GM19438 (cell line): ENCODE data around the gene OR7A10.

Source experiments
- ATAC-seq: cut with Tn5 transposase; IDR thresholded peaks from one replicate; pipeline ENCODE4 v1.9.1; 2021; ENCODE audit warnings: low read depth; ENCODE audit not compliant: unreplicated experiment

Gene OR7A10

DNA sequence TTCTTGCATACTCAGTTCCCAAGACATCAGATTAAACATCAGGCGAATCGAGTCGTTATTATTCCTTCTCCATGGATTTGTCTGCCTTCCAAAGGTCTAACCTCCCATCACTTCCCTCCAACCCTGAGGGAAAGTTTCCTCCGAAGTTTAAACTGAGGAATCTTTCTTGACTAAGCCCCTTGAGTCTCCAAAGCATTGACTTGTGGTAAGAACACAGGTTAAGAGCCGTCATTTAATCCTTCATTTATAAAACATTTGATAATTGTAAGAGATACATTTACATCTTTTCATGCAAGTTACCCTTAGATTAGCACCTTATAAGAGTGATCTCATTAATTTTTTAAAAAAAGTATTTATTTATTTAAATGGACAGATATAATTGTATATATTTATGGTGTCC, at the start of gene OR7A10:
Gene OR7A10 (minus strand): TSS at position 101 of the 400 bp plus-strand sequence. CDS start 7,045 bp downstream, outside the sequence.
- ATAC-seq = no peak

DNA sequence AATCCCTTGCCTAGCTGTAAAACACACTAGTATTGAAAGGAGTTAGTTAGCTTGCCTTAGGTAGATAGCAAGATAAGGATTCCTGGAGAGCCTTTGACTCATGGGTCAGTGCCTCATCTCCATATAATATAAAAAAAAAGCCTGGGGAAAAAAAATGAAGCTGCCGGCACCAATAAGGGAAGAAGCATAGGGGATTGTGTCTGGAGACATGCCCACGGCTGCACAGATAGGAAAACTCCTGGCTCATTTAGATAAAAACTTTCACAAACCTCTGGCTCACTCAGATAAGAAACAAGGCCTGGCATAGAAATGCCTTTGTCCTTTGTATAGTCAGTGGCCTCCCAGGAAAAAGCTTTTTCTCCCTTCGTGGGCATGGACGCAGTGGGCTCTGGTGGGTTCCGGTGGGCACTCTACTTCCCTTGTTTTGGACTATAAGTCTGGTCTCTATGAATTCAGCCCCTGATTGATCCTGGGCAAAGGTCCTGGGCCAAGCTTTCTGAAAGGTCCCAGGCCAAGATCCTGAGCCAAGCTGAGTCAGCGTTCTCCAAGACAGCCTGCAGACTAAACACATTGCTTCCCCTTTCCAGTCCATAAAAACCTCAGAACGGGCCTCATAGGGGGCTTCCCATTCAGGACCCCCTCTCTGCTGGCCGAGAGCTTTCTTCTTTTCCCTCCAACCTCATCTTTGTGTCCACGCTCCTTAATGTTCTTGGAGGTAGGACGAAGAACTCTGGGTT, 42.1 kb upstream of the OR7A10 start:
- no peak for ATAC-seq

DNA sequence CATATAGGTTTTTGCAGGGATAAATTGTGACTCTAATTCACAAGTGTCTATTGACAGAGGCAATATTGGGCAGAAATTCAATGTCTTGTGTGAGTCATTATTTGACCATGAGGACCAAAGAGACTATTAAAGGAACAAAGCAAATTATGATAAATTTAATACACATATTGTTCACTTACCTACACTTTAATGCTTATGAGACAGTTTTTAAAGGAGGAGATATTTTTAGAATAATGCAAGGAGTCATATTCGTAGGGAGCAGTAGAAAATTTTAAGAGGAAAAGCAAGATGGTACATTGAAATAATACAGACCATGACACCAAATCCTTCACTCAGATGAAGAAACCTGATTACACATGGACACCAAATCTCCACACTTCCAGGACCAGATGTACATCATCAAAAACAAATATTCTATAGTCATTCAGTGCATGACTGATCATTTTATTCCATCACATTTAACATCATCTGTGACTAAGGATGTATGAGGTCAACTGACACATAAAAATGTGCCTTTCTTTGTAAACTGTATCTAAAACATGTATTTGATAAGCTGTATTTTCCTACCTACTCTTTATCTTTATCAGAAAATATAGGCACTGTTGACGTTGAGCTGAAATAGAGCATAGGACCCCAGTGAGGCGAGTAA, 41.4 kb upstream of the OR7A10 start:
- ATAC-seq = no peak

DNA sequence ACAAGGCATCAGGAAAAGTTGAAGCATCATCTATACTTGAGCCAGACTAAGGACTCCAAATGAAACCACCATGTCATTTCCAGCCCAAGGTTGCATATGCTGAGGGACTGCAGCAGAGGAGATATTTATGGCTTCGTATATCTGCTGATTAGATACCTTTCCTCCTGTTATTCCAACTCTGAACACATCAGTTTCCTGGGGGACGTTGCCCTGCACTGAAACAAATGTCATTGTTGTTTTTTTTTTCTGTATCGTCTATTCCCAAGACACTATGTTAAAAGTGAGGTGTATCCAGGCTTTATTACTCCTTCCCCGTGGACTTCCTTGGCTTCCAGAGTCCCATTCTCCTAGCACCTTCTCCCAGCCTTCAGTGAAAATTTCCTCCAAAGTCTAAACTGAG, 37.3 kb upstream of the OR7A10 start, which contains the start of gene OR7A17:
Gene OR7A17 (minus strand): TSS at position 101 of the 400 bp plus-strand sequence. CDS start 4,777 bp downstream, outside the sequence.
- ATAC-seq = no peak

DNA sequence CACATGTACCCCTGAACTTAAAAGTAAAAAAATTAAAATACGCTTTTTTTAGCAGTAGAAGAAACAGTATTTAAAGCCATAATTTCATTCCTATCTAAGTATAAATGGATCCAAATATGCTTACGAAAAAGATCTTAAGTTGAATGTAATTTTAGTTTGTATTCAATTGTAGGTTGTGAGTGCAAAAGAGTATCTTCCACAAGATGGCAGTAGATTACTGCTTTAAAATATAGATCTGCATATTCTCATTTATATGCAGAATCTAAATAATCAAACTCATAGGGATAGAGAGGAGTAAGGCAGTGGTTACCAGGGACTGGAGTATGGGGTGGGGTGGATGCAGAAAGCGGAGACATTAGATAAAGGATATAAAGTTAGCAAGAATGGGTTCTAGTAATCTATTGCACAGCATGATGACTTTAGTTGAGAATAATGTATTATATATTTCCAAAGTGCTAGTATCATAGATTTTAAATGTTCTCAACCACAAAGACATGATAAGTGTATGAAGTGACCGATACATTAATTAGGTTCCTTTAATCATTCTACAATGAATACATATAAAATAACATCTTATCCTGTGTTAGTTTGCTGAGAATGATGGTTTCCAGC, 23.0 kb upstream of the OR7A10 start:
- ATAC-seq = no peak

DNA sequence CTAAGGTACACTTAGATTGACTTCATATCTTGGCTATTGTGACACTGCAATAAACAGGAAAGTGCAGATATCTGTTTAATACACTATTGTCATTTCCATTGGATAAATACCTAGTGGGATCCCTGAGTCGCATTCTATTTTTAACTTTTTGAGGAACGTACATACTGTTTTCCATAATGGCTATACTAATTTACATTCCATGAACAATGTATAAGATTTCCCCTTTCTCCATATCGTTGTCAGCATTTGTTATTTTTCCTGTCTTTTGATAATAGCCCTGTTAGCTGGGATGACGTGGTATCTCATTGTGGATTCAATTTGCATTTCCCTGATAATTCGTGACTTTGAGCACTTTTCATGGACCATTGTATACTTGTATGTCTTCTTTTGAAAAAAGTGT, 19.8 kb upstream of the OR7A10 start:
- no peak for ATAC-seq

DNA sequence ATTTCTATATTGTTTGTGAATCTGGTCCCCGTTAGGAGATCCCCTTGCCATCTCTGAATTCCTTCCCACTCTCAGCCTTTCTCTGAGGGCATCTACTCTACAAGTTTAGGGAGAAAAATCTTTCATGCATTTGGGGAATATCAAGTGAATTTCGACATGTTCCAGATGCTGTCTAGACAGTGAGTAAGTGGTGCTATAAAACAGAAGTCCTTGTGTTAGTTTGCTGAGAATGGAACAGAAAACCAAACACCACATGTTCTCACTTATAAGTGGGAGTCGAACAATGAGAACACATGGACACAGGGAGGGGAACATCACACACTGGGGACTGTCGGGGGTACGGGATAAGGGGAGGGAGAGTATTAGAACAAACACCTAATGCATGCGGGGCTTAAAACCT, 5.1 kb downstream of the OR7A10 start:
- no peak for ATAC-seq

DNA sequence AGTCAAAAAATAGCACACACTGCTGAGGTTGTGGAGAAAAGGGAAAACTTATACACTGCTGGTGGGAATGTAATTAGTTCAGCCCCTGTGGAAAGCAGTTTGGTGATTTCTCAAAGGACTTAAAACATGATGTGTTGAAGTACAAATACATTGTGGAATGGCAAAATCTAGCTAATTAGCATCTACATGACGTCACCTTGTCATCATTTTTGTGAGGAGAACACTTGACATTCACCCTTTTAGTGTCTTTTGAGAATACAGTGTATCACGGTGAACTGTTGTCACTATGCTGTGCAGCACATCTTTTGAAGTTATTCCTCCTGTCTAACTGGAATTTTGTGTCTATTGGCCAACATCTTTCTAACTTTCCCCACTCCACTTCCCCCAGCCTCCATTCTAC, 5.6 kb downstream of the OR7A10 start:
- no peak for ATAC-seq

DNA sequence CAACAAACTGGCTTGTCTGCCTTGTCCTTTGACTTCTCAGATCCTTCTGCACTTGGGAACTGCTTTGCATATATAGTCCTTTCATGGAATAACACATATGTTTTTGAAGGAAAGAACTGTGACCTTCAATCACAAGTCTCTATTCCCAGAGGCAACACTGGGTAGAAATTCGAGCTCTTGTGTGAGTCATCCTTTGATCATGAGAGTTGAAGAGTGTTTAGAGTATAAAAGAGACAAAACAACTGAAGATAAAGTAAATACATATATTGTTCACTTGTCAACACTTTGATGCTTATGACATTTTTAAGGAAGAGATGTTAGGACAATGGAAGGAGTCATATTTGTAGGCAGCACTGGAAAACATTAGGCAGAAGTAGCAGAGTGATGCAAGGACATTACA, 8.5 kb downstream of the OR7A10 start:
- no peak for ATAC-seq

DNA sequence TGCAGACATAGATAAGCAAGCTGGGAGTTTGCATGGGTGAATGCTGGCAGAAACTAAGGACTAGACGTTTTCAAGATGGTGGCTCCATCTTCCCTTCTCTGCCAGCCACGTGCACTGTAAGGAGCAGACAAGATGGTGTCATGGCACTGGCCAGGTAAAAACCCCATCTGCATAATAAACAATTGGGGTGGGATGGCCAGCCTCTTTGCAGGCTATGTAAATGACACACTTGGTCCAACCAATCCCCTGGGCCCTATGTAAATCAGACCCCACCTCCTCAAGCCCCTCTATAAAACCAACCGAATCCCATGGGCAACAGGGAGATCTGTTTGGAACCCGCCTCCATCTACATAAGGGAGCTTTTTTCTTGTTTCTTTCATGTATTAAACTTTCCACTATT, 11.3 kb downstream of the OR7A10 start:
- no peak for ATAC-seq

DNA sequence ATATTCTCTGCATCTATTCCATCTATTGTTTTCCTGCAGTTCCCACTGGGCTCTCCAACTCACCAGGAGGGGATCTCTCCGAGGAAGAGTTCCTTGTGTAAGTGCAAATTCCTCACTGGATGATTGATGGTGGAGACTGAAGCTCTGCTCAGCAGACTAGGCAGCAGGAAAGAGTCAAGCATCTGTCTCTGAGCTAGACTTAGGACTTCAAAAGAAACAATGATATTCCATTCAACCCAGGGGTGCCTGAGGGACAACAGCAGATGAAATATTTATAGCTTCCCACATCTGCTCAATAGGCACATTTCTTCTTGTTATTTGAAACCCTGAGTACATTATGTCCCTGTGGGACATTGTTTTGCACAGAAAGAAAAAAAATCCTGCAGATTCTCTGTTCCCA, 13.7 kb downstream of the OR7A10 start, which contains the start of the genes OR7A5 and OR7C1:
Gene OR7A5 (minus strand): TSS at position 175 of the 400 bp plus-strand sequence. CDS start 6,944 bp downstream, outside the sequence.
Gene OR7C1 (minus strand): TSS at position 175 of the 400 bp plus-strand sequence. CDS start 35,049 bp downstream, outside the sequence.
- ATAC-seq = no peak

DNA sequence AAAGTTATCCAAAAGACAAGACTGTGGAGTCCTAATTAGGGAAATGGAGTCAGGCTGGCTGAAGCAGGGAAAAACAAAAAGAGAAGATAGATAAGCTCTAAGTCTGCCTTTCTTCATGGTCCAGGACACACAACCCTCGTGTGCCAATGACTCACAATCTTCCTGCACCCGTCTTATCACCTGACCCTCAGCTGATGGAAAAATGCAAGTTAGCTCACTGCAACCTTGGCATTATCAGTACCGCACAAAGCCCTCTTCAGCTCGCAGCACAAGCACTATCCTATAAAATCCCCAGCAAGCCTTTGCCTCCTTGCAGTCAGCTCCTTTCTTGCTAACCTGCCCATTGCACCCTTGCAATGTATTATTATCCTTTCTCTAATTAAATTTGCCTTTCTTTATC, 18.0 kb downstream of the OR7A10 start:
- ATAC-seq = no peak

DNA sequence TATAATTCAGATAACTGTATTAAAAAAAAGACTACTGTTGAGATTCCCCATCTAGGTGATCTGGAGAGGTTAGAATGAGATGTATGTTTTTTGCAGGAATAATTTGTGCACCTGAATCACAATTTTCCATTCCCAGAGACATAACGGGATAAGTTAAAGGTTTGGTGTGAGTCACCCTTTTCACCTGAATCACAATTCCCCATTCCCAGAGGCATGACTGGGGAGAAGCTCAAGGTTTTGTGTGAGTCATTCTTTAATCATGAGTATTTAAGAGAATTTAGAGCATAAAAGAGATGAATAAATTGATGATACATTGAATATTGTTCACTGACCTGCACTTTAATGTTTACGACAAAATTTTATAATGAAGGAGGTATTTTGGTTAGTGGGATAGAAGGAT, 22.7 kb downstream of the OR7A10 start:
- ATAC-seq = no peak

DNA sequence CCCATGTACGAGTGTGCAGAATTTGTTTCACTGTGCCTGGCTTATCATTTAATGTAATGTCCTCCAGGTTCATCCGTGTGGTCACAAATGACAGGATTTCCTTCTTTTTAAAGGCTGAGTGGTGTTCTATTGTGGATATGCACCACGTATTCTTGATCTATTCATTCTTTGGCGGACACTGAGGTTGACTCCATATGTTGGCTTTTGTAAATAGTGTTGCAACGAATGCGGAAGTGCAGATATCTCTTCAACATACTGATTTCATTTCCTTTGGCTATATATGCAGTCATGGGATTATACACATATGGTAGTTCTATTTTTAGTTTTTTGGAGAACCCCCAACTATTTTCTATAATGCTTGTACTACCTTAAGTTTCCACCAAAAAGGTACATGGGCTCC, 26.8 kb downstream of the OR7A10 start:
- no peak for ATAC-seq

DNA sequence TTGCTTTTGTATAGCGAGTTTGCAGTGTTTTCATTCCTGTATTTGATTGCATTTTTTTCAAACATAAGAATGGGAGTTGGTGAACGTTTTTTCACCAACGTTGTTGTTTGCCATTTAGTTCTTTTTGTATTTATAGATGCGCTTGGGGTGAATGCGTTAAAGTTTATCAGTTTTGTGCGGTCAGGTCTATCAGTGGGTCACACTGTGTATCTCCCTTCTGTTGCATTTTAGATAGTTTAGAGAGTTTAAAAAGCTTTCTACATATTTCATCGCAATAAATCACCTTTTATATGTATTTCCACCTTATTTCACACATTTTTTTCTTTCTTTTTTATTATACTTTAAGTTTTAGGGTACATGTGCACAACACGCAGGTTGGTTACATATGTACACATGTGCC, 30.1 kb downstream of the OR7A10 start:
- no peak for ATAC-seq

DNA sequence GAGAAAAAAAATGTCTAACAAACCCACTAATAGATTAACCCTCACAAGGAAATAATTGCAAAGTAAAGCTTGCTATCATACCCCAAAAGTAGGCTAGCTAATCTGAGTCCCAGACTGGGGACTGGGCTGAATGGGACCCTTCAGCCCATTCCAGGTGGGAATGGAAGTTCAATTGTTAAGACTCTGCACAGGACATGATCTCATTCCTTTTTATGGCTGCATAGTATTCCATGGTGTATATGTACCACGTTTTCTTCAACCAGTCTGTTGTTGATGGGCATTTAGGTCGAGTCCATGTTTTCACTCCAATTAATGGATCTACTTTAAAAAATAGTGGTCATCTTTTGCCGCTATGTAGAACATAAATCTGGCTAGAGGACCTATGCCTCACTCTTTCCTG, 31.7 kb downstream of the OR7A10 start:
- ATAC-seq = no peak

DNA sequence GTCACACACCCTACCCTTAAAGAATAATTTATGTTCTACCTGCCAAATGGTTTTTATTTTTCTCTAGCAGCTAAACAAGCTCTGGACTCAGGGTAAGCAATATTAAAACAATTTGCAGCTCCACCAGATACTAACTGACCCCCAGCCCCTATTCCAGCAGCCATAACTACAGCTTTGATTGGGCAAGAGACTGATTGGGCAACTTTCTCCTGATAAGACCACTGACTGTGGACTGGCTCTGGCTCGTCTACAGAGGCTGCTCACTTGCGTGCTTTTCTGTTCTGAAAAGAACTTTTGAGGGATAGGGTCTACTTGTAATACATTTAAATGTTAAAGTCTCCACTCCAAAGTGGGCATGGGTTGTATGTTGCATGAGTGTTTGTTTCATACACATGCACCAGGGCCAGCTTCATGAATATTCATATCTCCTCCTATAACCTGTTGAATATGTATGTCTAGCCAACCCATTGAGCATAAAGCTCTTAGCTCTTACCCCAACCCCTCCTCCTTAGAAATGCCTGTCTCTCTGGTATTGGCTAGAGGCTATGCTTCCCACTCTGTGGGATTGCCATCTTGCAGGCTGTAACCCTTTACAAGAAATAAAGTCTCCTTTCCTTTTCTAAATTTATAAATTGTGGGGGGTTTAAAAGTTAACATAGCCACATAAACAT, 33.6 kb downstream of the OR7A10 start:
- no peak for ATAC-seq

DNA sequence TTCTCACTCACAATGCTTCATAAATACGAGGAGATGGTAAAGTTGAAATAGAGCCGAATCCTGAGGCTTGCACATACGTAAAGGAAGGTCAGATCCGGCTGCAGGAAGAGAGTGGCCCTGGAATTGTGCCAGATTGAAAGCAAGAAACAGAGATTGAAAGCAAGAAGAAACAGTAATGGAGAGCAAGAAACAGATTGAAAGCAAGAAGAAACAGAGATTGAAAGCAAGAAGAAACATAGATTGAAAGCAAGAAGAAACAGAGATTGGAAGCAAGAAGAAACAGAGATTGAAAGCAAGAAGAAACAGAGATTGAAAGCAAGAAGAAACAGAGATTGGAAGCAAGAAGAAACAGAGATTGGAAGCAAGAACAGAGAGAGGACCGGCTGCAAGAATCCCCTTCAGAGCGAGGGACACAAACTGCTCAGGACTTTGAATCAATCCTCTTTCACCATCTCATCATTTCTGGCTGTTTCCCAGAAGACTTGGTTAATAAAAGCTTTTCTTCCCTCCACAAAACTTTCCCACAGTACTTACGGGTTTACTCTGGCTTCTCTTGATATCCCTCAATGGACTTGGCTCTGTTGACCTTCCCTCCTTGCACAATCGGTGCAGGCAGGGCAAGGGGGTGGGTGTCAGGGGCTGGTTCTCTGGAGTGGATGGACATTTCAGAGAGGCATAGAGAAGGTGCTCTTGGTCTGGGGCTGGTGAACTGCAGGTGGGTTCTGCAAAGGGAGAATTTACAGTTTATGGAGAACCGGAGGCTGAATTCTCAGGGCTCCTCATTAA, 39.3 kb downstream of the OR7A10 start:
- no peak for ATAC-seq

DNA sequence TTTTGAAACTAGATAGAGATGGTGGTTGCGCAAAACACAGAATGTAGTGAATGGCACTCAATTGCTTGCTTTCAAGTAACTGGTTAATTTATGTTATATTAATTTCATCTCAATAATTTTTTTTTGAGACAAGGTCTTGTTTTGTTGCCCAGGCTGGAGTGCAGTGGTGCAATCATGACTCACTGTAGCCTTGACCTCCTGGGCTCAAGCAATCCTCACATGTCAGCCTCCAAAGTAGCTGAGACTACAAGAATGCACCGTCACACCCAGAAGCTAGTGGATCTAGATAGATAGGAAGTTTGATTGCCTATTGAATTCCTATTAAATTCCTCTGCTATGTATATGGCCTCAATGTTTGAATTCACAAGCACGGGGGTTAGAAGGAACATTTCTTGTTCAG, 44.0 kb downstream of the OR7A10 start:
- no peak for ATAC-seq

DNA sequence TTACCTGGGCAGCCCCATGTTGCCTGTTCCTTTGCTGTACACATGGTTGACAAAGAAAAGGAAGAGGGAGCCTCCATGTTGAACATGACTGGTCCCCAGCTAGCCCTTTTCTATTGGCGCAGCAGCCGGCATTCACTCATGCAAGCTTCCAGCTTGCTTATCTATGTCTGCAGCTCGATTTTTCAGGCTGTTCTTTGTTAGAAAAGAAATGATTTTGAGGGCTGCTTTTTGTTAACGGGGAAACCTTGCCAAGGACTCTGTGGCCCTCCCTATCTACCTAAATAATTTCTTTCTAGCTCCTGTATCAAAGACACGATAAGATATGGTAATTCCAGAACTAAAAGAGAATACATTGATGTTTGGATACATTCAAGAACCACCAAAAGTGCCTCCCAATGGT, 50.0 kb downstream of the OR7A10 start:
- ATAC-seq = no peak
